Measurements from ENCODE around the gene LTN1. TPM values are rescaled to one million over a fixed set of nuclear protein-coding genes. Genes with fewer than 3 reads are reported as not detected.

LTN1 gene
- total RNA-seq, 1 donor from 2014 or later, result 28.9 TPM

- H3K4me1 ChIP-seq (ENCODE audit: insufficient read depth, low read length), result no peaks in the 10 kb centered on the region
- no peaks in the 10 kb centered on the region for H4K20me1 ChIP-seq (ENCODE audit: insufficient read depth, low read length)
- Mint-ChIP-seq H3K4me1 (ENCODE audit: low read depth, unreplicated experiment) (no peaks in the 10 kb centered on the region), H3K9me3 (ENCODE audit: unreplicated experiment) (no peaks in the 10 kb centered on the region), H3K36me3 (ENCODE audit: low read depth, unreplicated experiment) (peaks cover 3% of the 10 kb centered on the region), H3K27me3 (ENCODE audit: low read depth, unreplicated experiment) (no peaks in the 10 kb centered on the region), H3K4me3 (ENCODE audit: unreplicated experiment) (no peak overlapping the region), H3K27ac (ENCODE audit: unreplicated experiment) (no peak overlapping the region)
- no peak overlapping the region for H2AFZ ChIP-seq (ENCODE audit: low read depth, low read length)
- no peak overlapping the region for H3K4me2 ChIP-seq (ENCODE audit: low read length)
- H3K9ac ChIP-seq (ENCODE audit: low read length), result no peak overlapping the region
- DNase-seq (ENCODE audit: low read depth), result no peak
- TF ChIP-seq CTCF (IDR thresholded peaks at IDR 0.05; ENCODE audit: insufficient read depth, low read depth, low read length) (no peak), EZH2 (IDR thresholded peaks at IDR 0.05; ENCODE audit: insufficient read depth, low read length) (no peak)
- H3K36me3 ChIP-seq (ENCODE audit: insufficient read depth, low read length), result peaks cover 43% of the 10 kb centered on the region
- no peaks in the 10 kb centered on the region for H3K27me3 ChIP-seq (ENCODE audit: insufficient read depth, low read length)
- FAIRE-seq, result no peak
- H3K9me3 ChIP-seq (ENCODE audit: insufficient read depth, low read depth, low read length), result no peaks in the 10 kb centered on the region
- H3K27ac ChIP-seq (ENCODE audit: low read depth, low read length), result no peak overlapping the region
- H3K79me2 ChIP-seq (ENCODE audit: insufficient read depth, low read length), result peaks cover 23% of the 10 kb centered on the region
- no peak overlapping the region for H3K4me3 ChIP-seq (ENCODE audit: insufficient read depth, low read depth, low read length)
These were observed 40.6 kb upstream of the LTN1 start for GRCh38 chr21:29033301-29033700.

- H3K4me1 Mint-ChIP-seq (ENCODE audit: low read depth, unreplicated experiment), result peaks cover 2% of the 10 kb centered on the region
- no peaks in the 10 kb centered on the region for H4K20me1 ChIP-seq (ENCODE audit: insufficient read depth, low read length)
These were observed 38.2 kb upstream of the LTN1 start for GRCh38 chr21:29030909-29031308.

More at GRCh38 chr21:29030909-29031308, 38.2 kb upstream of the LTN1 start:
- no peak overlapping the region for H3K4me3 ChIP-seq (ENCODE audit: insufficient read depth, low read depth, low read length)
- H3K4me2 ChIP-seq (ENCODE audit: low read length), result no peak overlapping the region
- no peaks in the 10 kb centered on the region for H3K4me1 ChIP-seq (ENCODE audit: insufficient read depth, low read length)
- H3K9me3 Mint-ChIP-seq (ENCODE audit: unreplicated experiment), result no peaks in the 10 kb centered on the region
- no peak overlapping the region for H3K27ac Mint-ChIP-seq (ENCODE audit: unreplicated experiment)
- H2AFZ ChIP-seq (ENCODE audit: low read depth, low read length), result no peak overlapping the region
- H3K79me2 ChIP-seq (ENCODE audit: insufficient read depth, low read length), result peaks cover 47% of the 10 kb centered on the region
- peaks cover 3% of the 10 kb centered on the region for H3K36me3 Mint-ChIP-seq (ENCODE audit: low read depth, unreplicated experiment)
- no peaks in the 10 kb centered on the region for H3K9me3 ChIP-seq (ENCODE audit: insufficient read depth, low read depth, low read length)
- H3K9ac ChIP-seq (ENCODE audit: low read length), result no peak overlapping the region
- no peak overlapping the region for H3K4me3 Mint-ChIP-seq (ENCODE audit: unreplicated experiment)
- H3K36me3 ChIP-seq (ENCODE audit: insufficient read depth, low read length), result peaks cover 29% of the 10 kb centered on the region
- no peak overlapping the region for H3K27ac ChIP-seq (ENCODE audit: low read depth, low read length)
- no peak for TF ChIP-seq CTCF (IDR thresholded peaks at IDR 0.05; ENCODE audit: insufficient read depth, low read depth, low read length)
- TF ChIP-seq EZH2 (IDR thresholded peaks at IDR 0.05; ENCODE audit: insufficient read depth, low read length), result no peak
- H3K27me3 Mint-ChIP-seq (ENCODE audit: low read depth, unreplicated experiment), result no peaks in the 10 kb centered on the region
- FAIRE-seq (no peak), DNase-seq (ENCODE audit: low read depth) (no peak)
- H3K27me3 ChIP-seq (ENCODE audit: insufficient read depth, low read length), result no peaks in the 10 kb centered on the region

All from astrocyte (in vitro differentiated cells and primary cell).